22Rv1 (cell line): ENCODE data around the gene RFC2.

Experiments
- H3K27ac ChIP-seq: fragments of 450-650 bp; 2 replicates; pipeline ENCODE4 v1.5.1; 2017
- CTCF ChIP-seq: fragments of 450-650 bp; IDR thresholded peaks from 2 replicates; pipeline ENCODE4 v1.5.1; 2017; ENCODE audit warnings: mild to moderate bottlenecking
- ZFX ChIP-seq: fragments of 450-650 bp; IDR thresholded peaks from 2 replicates; pipeline ENCODE4 v1.6.1; 2017; ENCODE audit warnings: antibody characterized with exemption, borderline replicate concordance

Gene RFC2

GRCh38 chr7:74288034-74288881, 34.1 kb upstream of the RFC2 start:
- TF ChIP-seq ZFX (no peak), CTCF (no peak)
- peak overlapping the region; percentile 74 for H3K27ac ChIP-seq

DNA sequence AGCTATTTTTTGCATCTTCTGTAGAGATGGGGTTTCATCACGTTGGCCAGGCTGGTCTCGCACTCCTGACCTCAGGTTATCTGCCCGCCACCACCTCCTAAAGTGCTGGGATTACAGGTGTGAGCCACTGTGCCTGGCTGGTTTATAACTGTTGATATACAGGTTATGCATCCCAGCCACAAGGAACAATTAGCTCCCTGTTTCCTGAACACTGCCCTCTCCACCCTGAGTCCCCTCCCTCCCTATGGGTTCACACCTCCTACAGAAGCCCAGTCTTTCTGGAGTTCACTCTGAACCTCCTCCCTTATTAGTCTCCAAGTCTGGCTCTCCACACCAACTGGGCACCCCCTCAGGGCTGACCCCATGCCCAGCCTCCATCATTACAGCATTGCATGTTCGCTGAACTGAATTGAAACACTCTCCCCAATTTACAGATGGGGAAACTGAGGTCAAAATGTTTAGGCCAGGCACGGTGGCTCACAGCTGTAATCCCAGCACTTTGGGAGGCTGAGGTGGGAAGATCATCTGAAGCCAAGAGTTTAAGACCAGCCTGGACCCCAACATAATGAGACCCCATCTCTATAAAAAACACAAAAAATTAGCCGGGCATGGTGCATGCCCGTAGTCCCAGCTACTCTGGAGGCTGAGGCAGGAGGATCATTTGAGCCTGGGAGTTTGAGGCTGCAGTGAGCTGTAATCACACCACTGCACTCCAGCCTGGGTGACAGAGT, 33.3 kb upstream of the RFC2 start:
- TF ChIP-seq CTCF: no peak
- no peak for TF ChIP-seq ZFX
- H3K27ac ChIP-seq: no peak overlapping the region

DNA sequence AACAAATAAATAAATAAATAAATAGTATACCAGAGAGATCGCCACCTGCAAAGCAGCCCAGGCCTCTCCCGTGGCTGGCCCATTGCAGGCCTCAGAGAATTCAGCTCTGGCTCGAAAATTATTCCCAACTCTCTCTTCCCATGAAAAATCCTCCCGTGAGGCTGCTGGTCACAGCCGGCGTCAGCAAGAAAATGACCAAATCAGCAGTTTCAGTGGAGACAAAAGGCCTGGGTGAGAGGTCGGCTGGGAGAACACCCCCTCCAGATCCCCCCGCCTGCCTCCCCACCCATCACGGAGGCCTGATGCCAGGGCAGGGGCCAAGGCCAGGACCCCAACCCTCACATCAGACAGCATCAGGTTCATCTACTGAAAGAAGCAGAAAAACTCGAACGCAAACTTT, 31.9 kb upstream of the RFC2 start:
- H3K27ac ChIP-seq: no peak overlapping the region
- TF ChIP-seq ZFX (no peak), CTCF (no peak)

GRCh38 chr7:74284781-74285259, 30.6 kb upstream of the RFC2 start:
- TF ChIP-seq ZFX: no peak
- no peak for TF ChIP-seq CTCF
- H3K27ac ChIP-seq: 0 out of 2 replicates have a peak overlapping the region, but pooled peaks have one; percentile 12

- no peak overlapping the region for H3K27ac ChIP-seq
- TF ChIP-seq CTCF (no peak), ZFX (no peak)
Observed at GRCh38 chr7:74283858-74284447, 29.8 kb upstream of the RFC2 start.

DNA sequence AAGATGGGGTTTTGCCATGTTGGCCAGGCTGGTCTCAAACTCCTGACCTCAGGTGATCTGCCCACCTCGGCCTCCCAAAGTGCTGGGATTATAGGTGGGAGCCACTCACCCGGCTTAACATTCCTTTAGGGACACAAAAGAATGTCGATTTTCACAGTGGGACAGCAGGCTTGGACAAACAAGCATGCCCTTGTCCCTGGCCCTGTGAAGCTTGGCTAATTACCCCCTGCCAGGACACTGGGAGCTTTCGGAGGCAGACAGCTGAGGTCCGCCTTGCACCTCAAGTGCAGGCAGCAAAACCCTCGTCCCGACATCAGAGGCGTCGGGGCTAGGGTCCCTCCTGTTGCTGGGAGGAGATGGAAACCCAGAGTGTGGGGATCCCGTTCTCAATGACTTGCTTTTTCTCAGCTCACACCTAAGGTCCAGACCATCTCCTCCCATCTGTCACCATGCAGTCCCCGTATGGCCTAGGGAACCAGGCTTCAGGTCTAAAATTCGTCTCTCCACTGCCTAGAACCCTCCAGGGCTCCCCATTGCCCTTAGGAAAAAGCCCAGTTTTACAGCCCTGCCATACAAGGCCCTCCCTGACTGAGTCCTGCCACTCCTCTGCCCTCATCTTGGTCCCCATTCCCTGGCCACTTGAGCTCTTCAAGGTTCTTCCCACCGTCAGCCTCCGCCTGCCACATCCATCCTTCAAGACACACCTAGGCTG, 28.7 kb upstream of the RFC2 start:
- TF ChIP-seq CTCF: no peak
- TF ChIP-seq ZFX: no peak
- H3K27ac ChIP-seq: no peak overlapping the region
